Muscle layer of colon (tissue), 2 donors: ENCODE results near the gene PCGF1.

Source experiments
- H3K27ac ChIP-seq: one replicate; pipeline ENCODE4 v1.7.0; 2013; ENCODE audit warnings: low read depth, mild to moderate bottlenecking, low read length, moderate library complexity
- H3K27me3 ChIP-seq, 2 donors: one replicate each; pipeline ENCODE4 v1.7.0; 2013; ENCODE audit warnings: low read length in 2 of 2, mild to moderate bottlenecking in 2 of 2; ENCODE audit not compliant: insufficient read depth in 2 of 2, control insufficient read depth in 1 of 2
- H3K36me3 ChIP-seq: one replicate; pipeline ENCODE4 v1.7.0; 2013; ENCODE audit warnings: mild to moderate bottlenecking, low read length; ENCODE audit not compliant: insufficient read depth
- H3K4me1 ChIP-seq: one replicate; pipeline ENCODE4 v1.7.0; 2013; ENCODE audit warnings: mild to moderate bottlenecking, low read length; ENCODE audit not compliant: insufficient read depth
- H3K4me3 ChIP-seq, 2 donors: one replicate each; pipeline ENCODE4 v1.7.0; 2013; ENCODE audit warnings: low read length in 2 of 2, low read depth in 1 of 2, mild to moderate bottlenecking in 1 of 2, moderate library complexity in 1 of 2
- H3K9ac ChIP-seq: one replicate; pipeline ENCODE4 v1.7.0; 2013; ENCODE audit warnings: low read length
- H3K9me3 ChIP-seq: one replicate; pipeline ENCODE4 v1.7.0; 2013; ENCODE audit warnings: mild to moderate bottlenecking, low read length
- donor health status: abdominal sarcoma.
- donor health status: Adenocarcinoma of cecum.

PCGF1 gene

DNA sequence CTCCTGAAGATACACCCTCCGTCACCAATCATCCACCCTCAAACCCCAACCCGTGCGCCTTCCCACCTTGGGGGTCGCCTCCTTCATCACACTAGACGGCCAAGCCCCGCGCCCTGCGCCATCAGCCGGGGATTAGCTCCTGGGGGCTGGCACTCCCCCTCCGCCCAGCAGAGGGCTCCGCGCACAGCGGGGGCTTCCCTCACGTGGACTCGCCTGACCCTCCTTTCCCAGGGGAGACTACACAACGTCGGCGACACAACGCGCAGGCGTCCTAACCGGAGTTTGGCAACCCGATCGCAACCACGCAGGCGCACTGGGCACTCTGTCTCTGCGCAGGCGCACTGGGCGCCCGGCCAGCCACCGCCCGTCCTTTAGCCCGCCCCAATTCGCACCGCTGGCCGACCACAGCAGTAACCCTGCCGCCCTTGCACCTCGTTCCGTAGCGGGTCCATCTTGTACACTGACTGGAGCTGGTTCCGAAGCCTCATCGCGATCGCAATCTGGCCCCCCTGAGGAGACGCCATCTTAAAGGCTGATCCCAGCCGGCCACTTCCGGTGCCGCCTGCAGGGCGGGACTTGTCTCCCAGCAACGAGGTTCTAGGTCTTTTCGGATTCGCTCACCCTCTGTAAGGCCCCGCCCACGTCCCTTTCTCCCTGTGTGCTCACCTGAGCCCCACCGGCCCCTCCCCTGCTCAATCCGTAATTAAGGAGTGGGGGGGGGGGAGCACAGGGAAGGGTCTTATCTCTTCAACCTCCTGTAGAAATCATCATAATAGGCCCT, at the start of gene PCGF1:
Gene PCGF1 (minus strand): TSS at position 551 of the 781 bp plus-strand sequence. CDS start 27 bp downstream, at position 524.
- Histone ChIP-seq H3K4me3 (peak within 1 kb of the TSS; percentile 75 to 77), H3K27ac (peak within 1 kb of the TSS; percentile 89), H3K4me1 (peaks cover 24% of the 10 kb centered on the region), H3K36me3 (peaks cover 14% of the 10 kb centered on the region), H3K9ac (peak within 1 kb of the TSS; percentile 73), H3K9me3 (no peaks in the 10 kb centered on the region), H3K27me3 (peaks cover 16 to 50% of the 10 kb centered on the region in 2 donors)

DNA sequence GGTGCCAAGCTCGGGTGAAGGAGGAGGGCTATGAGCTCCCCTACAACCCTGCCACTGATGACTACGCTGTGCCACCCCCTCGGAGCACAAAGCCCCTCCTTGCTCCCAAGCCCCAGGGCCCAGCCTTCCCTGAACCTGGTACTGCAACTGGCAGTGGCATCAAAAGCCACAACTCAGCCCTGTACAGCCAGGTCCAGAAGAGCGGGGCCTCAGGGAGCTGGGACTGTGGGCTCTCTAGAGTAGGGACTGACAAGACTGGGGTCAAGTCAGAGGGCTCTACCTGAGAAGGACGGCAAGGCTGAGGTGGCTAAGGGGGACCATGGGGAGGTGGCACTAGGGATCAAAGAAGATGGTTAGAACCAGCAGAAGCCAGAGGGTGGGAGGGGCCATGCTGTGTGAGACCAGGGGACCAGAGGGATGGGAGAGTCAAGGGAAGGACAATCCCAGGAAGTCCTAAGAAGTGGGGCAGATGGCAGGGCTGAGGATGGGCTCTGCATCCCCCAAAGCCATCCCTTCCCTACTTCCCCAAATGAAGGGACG, 49.4 kb upstream of the PCGF1 start:
- H3K27me3 ChIP-seq = no peaks in the 10 kb centered on the region
- no peak overlapping the region for H3K9ac ChIP-seq
- H3K4me3 ChIP-seq = no peak overlapping the region
- no peaks in the 10 kb centered on the region for H3K4me1 ChIP-seq
- H3K36me3 ChIP-seq = peaks cover 8% of the 10 kb centered on the region
- H3K9me3 ChIP-seq = no peaks in the 10 kb centered on the region
- no peak overlapping the region for H3K27ac ChIP-seq

DNA sequence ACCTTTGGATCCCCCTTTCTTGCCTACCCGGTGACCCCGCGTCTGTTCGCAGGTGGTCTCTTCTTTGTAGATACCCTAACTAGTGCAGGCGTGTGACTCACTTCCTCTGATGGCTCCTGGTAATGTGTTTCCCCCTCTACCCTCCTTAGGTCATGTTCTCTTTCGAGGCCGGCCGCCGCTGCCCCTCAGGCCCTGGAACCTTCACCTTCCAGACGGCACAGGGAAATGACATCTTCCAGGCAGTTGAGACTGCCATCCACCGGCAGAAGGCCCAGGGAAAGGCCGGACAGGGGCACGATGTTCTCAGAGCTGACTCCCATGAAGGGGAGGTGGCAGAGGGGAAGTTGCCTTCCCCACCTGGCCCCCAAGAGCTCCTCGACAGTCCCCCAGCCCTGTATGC, 48.7 kb upstream of the PCGF1 start:
- H3K9ac ChIP-seq = no peak overlapping the region

DNA sequence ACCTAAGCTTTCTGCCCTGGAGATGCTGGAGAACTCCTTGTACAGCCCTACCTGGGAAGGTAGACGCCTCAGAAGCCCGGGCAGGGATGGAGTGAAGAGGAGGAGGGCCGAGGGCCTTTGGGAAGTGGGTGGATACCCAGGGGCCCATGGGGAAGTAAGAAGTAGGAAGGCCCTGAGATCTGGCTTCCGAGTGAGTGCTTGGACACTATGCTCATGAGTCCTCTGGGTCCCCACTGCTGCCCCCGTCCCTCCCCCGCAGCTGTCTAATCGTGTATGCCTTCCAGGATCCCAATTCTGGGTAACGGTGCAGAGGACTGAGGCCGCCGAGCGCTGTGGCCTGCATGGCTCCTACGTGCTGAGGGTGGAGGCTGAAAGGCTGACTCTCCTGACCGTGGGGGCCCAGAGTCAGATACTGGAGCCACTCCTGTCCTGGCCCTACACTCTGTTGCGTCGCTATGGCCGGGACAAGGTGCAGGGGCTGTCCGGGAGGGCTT, 48.2 kb upstream of the PCGF1 start:
- Histone ChIP-seq H3K36me3 (peaks cover 8% of the 10 kb centered on the region), H3K9ac (no peak overlapping the region), H3K9me3 (no peaks in the 10 kb centered on the region), H3K4me1 (no peaks in the 10 kb centered on the region), H3K27ac (peak overlapping the region; percentile 61), H3K4me3 (peak overlapping the region in 1 of 2 donors; percentile 81), H3K27me3 (no peaks in the 10 kb centered on the region)

More for the DNA sequence above, 48.7 kb upstream of the PCGF1 start:
- Histone ChIP-seq H3K4me3 (no peak overlapping the region), H3K36me3 (peaks cover 8% of the 10 kb centered on the region), H3K27ac (no peak overlapping the region), H3K9me3 (no peaks in the 10 kb centered on the region), H3K27me3 (no peaks in the 10 kb centered on the region), H3K4me1 (no peaks in the 10 kb centered on the region)

DNA sequence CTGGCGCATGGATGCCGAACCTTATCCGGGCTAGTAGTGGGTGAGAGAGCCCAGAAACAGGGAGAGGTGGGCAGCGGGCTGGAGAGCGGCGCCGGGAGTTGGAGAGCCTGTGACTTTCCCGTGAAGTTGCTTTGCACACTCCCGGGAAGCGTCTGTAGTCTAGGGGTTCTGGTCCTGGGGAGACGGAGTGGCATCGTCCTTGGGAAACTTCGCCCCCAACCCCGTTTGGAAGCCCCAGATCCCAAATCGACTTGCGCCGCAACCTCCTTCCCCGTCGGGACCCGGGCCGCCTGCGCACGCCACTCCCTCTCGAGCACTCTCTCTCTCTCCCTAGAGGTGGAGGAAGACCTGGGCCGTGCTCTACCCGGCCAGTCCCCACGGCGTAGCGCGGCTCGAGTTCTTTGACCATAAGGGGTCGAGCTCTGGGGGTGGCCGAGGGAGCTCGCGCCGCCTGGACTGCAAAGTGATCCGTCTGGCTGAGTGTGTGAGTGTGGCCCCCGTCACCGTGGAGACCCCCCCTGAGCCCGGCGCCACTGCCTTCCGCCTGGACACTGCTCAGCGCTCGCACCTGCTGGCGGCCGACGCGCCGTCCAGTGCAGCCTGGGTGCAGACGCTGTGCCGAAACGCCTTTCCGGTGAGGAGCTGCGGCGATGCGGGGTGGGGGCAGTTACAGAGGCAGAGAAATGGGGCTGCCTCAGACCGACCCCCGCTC, 47.5 kb upstream of the PCGF1 start:
- peaks cover 8% of the 10 kb centered on the region for H3K36me3 ChIP-seq
- H3K4me3 ChIP-seq = peak overlapping the region; percentile 81 to 84
- H3K27ac ChIP-seq = peak overlapping the region; percentile 61
- H3K27me3 ChIP-seq = no peaks in the 10 kb centered on the region
- H3K9ac ChIP-seq = peak overlapping the region; percentile 67
- H3K4me1 ChIP-seq = peaks cover 2% of the 10 kb centered on the region
- H3K9me3 ChIP-seq = no peaks in the 10 kb centered on the region

DNA sequence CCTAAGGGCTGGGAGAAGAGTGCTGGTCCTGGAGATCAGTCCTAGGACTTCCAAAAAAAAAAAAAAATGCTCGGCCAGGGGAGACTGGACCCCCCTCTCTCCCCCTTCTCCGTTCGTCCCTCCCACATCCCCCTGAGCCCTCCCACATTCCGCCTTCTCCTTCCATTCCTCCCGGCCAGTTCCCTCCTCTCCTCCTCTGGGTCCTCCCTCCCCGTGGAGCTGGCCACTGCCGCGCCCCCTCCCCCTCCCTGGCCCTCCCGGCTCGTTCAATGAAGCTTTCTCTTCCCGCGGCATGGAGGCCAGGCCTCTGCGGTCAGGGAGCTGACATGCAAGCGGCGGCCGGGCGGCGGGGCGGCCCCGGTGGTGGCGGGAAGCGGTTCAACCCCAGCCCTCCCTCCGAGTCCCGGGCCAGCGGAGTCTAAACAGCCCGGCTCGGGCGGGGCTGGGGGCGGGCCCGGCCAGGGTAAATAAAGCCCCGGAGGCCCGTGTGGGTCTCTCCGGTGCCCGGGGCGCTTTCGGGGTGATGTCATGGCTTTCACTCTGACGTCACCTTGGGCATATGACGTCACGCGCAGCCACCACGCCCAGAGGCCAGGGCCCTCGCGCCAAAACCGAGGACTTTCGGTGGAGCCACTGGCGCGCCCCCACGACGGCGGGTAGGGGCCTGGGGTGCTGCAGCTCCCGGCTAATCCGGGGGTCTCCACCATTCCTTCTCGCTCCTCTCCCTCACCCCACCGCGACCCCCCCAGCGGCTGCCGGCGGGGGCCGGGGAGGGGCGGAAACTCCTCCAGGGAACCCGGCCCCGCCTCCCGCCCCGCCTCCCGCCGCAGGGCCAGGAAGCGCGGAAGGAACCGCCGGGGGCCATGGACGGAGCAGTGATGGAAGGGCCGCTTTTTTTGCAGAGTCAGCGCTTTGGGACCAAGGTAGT, 46.7 kb upstream of the PCGF1 start, which contains the start of the genes DOK1 and LOXL3:
Gene DOK1 (plus strand): TSS at position 829 of the 928 bp plus-strand sequence. CDS start 35 bp downstream, at position 864.
Gene LOXL3 (minus strand): TSS at position 51 of the 928 bp plus-strand sequence. CDS start 1,308 bp downstream, outside the sequence.
- Histone ChIP-seq H3K4me3 (peak within 1 kb of the TSS; percentile 81 to 84), H3K9ac (peak within 1 kb of the TSS; percentile 67), H3K9me3 (no peaks in the 10 kb centered on the region), H3K4me1 (peaks cover 10% of the 10 kb centered on the region), H3K27me3 (no peaks in the 10 kb centered on the region), H3K36me3 (peaks cover 8% of the 10 kb centered on the region), H3K27ac (peak within 1 kb of the TSS; percentile 61)

DNA sequence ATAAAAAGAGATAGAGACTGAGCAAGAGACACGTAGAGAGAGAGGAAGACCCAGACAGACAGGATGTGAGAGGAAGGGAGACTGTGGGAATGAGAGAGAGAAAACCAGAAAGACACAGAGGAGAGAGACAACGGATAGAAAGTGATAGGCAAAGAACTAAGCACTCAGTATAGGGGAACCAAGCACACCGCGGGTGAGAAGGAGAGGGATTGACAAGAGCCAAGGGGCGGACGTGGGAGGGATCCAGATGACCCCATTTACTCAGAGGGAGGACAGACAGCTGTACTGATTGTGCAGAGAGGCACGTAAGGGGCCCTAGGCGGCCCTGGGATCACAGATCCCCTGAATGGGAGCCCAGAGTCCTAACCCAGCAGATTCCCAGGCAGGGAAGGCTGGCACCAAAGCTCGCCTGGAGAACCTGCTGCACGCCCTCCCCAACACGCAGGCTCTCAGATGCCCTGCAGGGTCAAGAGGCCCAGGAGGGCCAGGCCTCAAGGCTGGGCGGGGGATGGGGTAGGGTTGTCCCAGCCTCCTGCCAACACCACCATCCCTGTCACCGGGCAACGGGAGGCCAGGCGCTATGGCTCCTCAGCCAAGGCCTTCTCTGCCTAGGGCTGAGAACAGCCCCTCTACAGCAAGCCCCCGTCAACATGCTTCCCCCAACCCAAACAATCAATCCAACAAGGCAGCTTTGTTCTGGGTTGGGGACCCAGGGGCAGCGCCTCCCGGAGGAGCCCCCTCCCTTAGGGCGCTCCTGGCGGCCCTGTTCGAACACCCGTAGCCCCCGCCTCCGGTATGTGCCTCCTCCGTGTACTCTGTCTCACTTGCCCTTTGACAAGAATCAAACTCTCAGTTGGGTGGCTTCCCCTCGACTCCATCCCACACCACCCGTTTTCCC, 45.7 kb upstream of the PCGF1 start:
- Histone ChIP-seq H3K4me3 (peak overlapping the region; percentile 81 to 84), H3K9me3 (no peaks in the 10 kb centered on the region), H3K27ac (peak overlapping the region; percentile 42), H3K27me3 (no peaks in the 10 kb centered on the region), H3K4me1 (peaks cover 15% of the 10 kb centered on the region), H3K9ac (no peak overlapping the region), H3K36me3 (peaks cover 8% of the 10 kb centered on the region)

DNA sequence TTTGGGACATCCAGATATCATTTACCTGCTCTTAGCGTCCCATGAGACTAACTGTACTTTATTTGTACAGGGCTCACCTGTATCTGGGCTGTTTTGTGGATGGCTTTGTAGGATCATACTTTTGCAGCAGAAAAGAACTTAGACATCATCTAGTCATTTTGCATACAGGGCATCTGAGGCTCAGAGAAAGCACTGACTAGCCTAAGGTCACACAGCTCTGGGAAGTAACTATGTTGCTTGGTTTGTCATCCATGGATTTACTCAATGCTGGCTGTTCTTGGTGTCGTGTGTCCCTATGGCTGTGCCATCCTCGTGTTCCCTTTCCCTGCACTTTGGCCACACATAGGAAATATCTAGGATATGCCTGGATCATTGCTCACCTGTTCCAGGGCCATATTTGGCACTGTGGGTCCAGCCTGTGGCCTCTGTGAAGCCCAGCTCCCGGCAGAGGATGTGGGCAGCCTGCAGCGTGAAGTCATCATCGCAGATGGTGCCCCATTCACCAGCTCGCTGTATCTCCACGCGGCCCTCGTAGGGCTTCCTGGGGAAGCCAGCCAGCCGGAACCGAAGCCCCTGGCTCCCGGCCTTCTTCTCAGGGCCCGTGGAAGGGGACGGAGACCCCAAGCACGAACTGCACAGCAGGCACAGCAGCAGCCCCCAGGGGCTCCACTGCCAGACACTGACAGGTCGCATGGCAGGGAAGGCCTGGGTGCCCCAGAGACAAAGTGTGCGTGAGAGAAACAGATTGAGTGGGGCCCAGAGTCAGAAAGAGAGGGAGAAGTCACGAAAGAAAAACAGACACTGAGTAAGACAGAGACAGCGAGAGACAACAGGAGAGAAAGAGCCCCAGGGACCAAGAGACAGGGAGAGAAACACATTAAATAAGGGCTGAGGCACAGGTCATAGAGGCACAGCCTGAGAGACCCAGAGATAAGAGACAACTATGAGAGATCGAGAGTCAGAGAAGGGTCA, 44.7 kb upstream of the PCGF1 start:
- H3K9ac ChIP-seq = no peak overlapping the region
- H3K4me3 ChIP-seq = no peak overlapping the region
- H3K4me1 ChIP-seq = peaks cover 15% of the 10 kb centered on the region
- H3K27ac ChIP-seq = no peak overlapping the region
- H3K36me3 ChIP-seq = peaks cover 8% of the 10 kb centered on the region
- H3K9me3 ChIP-seq = no peaks in the 10 kb centered on the region
- H3K27me3 ChIP-seq = no peaks in the 10 kb centered on the region

DNA sequence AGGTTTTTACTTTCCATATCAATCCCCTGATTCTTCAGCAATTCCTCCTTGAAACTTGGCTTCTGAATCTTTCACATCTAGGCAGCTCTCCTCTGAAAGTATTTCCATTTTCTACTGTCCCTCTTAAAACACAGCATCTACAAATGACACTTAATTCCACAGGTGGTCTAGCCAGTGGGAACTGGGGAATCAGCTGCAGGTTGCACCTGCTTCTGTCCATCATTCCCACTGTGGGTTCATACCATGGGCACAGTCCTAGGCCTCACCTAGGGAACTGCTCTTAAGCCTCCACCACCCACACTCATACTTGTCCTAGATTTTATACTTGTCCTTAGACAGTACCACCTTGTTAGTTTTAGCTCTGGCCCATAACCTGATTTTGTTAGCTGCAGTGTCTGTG, 44.0 kb upstream of the PCGF1 start:
- no peaks in the 10 kb centered on the region for H3K27me3 ChIP-seq

More for the DNA sequence above, 44.0 kb upstream of the PCGF1 start:
- no peak overlapping the region for H3K4me3 ChIP-seq
- no peaks in the 10 kb centered on the region for H3K9me3 ChIP-seq
- H3K27ac ChIP-seq = no peak overlapping the region
- peaks cover 15% of the 10 kb centered on the region for H3K4me1 ChIP-seq
- H3K36me3 ChIP-seq = peaks cover 3% of the 10 kb centered on the region
- H3K9ac ChIP-seq = no peak overlapping the region
